IPS-NIHi11 (cell line): Measurements from ENCODE around the gene BAIAP2L2.

Source experiments
- DNase-seq: peaks from one replicate; pipeline ENCODE4 v3.0.0; 2012; ENCODE audit warnings: mixed read lengths, low spot score

The BAIAP2L2 gene

DNA sequence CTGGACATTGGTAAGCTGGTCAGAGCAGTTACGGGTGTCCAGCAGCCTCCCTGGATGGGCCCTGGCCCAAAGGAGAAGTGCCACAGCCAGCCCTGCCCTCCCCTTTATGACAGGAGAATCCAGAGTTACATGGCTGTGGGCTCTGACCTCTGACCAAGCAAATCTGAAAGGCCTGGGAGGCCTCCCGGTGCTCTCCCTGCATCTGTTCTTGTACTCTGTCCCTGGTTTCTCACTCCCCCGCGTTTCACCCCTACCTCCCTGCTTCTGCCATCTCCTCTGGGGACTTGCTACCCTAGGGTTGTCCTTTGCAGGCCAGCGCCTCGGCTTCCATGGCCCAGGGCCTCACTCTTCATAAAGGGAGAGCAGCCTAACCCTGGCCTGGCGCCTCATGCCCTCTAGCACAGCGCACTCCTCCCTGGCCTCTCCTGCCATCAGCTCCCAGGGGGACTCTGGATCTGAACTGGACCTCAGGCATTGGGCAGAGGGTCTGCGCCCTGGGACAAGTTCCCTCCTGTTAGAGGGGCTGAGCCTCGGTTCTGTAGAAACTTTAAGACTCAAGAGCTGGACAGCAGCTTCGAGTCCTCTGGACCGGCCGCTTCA, 42.6 kb downstream of the BAIAP2L2 start:
- DNase-seq, result no peak

DNA sequence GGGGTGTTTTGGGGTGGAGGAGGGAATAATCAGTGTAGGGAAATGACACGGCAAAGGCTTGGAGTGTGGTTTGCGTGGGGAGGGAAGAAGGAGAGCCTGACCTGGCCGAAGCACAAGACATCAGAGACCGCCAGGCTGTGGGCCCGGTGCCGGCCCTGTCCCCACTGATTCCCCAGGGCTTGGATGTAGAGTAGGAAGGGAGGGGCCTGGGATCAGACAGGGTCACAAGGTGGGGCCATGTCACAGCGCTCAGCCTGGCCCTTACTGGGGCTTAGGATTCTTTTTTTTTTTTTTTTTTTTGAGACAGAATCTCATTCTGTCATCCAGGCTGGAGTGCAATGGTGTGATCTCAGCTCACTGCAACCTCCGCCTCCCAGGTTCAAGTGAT, 43.5 kb downstream of the BAIAP2L2 start:
- DNase-seq, result no peak

DNA sequence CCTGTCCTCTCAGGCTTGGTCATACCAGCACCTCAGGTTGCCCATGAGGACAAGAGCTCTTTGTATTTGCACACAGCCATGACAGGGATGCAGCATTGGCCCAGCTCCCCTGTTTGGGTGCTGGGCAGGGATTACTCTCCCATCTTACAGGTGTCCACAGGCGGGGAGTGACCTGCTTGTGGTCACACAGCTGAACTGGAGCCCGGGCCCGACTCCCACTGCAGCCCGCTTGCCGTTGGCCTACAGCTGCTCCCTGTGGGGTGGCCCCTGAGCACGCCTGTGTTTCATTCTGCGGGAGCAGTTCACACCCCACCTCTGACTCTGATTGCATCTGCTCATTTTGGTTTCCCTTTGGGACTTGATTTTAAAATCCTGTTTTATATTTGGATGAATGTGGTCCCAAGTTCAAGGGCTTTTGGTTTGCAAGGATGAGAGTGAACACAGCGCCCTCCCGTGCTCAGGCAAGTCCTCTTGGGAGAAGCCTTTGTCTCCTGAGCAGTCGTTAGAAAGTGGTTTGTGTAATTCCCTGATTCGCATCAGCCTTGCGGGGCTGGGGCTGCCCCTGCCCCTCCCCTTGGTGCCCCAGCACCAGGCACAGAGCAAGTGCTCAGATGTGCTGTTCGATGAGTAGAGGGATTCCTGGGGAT, 44.0 kb downstream of the BAIAP2L2 start:
- DNase-seq, result no peak

DNA sequence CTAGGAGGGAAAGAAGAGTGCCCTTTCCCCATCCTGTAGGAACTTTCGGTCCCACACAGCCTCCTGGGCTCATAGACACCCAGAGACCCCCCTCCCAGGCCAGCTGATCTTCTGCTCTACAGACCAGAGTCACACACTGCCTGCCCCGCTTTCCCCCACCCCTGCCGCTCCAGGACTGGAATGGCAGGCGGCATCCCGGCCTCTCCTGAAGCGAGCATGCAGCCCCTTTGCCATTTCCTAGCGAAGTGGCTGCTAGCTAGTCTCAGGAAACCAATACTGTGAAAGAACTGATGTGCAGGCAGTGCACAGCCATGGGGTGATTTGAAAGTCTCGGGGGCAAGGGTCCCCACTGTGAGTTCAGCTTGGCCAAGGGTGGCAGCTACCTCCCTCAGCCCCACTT, 44.9 kb downstream of the BAIAP2L2 start:
- no peak for DNase-seq

DNA sequence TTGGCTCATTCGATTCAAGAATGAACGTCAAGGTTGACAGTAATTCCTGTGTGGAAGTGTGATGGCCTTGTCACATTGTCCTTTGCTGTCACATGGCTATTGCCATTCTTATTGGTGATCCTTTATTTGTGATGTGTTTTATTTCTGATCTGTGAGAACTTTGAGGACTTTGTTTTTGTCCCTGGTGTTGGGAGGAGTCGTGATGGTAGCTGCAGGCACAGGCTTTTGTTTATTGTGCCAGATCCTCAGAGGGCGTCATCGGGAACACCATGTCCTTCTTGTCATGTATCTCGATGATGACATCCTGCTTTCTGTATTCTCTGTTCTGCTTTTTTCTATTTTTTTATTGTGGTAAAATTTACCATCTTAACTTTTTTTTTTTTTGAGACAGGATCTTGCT, 47.7 kb downstream of the BAIAP2L2 start:
- no peak for DNase-seq

DNA sequence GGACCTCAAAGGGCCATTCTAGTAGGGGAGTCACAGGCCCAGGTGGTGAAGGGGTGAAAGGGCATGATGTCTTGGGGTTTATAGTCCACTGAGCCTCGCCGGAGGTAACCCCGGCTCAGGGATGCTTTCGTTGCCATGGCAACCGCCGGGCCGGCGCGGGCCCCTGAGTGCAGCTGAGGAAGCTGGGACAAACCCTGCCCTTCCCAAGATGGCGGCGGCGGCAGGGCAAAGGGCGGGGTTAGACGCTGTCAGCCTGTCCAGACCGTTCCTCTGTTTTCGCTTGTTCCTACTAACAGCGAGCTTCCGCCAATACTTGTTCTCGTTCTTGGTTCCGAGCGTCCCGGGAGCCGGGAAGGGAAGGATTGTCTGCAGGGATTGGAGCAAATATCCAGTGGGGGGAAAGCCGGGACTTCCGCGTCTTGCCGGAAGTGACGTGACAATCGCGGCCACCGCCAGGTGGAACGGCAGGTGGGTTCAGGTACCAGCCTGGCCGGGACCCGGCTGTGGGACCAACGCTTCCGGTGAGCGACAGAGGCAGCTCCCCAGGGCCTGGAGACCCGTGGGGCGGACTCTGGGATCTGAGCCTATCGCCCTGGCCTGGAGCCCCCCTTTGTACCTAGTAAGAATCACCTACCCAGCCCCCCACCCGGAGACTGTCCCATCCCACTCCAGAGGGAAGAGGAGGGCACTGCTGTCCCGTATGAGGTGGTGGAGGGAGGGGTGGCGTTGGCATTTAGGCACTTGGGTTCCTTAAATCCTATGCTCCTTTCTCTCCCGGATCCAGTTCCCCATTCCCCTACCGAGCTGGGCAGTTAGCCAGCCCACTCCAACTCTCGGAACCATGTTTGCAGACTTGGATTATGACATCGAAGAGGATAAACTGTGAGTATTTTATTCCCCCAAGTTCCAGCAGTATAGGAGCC, 53.3 kb downstream of the BAIAP2L2 start, which contains the start of gene PICK1:
PICK1 (plus strand) TSS at position 436 of the 923 bp plus-strand sequence; CDS start at position 842, 406 bp downstream.
- DNase-seq, result peak; percentile 98

DNA sequence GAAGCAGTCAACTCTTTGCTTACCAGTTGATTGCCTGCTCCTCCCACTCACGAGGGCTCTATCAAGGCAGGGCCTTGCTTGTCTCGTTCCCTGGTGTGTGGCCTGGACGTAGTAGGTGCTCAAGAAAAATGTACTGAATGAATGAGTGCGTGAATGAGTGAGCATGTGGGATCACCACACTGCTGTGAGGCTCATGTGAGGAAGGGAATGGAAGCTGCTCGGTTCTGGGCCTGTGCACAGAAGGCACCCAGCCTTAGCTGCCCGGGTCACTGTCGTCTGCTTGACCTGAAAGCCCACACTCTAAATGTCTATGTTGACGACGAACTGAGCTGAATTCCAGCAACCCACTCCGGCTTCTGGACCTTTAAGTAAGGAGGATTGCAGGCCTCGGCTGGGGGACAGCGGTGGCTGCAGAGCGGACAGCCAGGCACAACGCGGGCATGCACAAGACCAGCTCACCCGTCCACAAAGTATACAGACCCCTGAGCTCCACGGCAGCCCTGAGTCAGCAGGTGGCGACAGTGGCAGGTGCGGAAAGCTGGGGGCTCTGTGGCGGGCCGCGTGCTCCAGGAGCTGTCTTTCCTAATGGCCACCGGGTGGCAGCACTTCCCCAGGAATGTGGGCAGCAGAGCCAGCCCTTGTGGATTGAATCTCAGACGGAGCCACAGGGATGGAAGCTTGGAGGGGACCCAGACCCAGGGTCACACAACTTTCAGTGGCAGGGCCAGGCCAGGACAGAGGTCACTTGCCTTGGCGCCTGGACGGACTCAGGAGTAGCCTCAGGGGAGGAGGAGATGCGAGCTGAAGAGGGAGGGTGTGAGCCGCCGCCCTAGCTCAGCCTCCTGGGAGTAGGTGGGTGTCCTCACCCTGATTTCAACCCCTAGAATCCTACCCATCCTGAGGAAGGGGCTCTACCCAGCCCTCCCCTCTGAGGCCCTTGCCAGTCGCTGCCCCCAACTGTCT, 58.3 kb downstream of the BAIAP2L2 start:
- DNase-seq, result peak; percentile 94

DNA sequence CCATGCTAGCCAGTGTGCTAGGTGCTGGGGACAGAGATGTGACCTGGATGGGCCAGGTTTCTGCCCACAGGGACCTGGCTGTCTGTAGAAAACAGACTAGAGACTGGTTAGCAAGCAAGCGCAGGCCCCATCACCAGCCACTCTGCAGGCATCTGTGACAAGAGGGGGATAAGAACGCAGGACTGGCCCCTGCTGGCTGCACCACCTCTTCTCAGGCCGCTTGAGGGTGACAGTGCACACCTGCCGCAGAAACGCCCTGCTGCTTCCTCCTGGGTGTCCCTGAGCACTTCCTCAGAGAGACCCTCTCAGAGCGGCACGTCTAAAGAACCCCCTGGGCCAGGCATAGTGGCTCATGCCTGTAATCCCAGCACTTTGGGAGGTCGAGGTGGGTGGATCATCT, 59.2 kb downstream of the BAIAP2L2 start:
- no peak for DNase-seq

DNA sequence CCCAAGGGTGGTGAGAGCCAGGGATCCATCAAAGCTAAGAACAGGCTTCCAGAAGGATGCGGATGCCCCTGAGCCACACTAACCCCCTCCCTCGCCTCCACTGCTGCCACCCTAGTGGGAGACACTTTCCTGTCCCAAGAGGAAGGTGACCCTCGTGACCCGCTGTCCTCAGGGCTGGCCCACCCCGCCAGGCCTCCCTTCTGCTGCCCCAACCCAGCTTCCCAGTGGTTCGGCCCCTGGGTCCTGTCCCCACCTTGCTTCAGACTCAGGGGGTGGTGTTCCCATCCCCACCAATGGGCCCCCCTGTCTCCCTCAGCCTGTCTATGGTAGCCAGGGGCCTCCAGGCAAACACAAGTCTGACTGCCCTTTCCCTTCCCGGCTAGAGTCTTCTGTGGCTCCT, 59.8 kb downstream of the BAIAP2L2 start:
- no peak for DNase-seq

DNA sequence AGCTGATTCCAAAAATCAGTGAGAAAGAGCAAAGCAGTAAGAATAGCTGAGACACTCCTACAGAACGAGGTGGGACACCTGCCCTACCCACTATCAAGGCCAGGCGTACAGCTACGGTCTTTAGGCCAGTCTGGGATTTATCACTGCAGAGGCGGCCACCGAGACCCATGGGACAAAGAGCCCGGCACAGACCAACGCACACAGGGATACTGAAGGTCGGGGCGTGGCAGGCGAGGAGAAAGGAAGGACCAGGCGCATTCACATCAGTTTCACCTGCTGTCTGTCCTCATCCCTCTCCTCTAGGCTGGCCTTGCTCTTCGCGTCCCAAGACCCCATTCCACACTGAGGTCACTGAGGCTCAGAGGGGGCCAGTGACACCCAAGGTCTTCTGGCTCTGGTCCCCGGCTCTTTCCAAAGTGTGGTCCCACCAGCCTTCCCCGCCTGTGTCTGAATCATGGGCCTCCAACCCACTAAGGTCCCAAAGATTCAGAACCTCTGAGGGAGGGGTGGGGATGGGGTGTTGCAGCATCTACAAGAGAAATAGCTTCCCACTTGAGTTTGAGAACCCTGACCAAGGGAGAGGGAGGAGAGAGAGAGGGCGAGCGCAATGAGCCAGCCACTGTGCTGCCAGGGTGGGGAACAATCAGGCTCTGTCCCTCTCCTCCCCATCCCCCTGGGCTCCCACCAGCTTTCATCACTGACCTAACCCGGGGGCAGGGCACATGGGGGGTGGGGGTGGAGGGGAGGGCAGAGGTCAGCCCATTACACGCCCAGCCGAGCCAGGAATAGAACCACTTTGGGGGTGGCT, 60.5 kb downstream of the BAIAP2L2 start:
- DNase-seq, result no peak

DNA sequence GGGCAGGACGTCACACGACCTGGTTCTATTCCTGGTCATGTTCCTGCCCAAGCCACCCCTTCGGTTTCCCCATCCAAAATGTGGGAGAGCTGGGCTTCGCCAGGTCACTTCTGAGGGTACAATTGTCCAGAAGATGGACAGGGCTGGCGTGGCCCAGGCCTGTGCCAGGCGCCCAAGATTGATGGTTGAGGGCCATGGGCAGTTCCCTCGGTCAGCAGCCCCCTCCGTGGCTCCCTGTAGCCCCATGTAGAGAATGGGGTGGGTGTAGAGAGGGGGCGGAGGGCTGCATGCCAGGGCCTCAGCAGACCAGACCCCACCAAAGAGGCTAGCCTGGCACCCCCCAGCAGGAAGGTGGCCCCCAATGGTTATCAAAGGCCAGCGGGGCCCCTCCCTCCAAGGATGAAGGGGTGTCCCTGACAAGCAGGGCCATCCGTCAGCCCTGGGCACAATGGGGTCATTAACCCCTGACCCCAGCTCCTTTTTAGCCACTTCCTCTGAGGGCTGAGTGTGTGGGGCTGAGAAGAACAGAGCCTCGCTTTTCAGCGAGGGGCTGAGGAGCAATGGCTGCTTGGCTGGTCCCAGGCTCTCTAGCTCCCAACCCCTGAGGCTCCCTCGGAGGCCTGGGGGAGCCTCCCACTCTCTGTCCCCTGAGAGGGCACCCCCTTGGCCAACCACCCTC, 64.3 kb downstream of the BAIAP2L2 start:
- DNase-seq, result no peak

DNA sequence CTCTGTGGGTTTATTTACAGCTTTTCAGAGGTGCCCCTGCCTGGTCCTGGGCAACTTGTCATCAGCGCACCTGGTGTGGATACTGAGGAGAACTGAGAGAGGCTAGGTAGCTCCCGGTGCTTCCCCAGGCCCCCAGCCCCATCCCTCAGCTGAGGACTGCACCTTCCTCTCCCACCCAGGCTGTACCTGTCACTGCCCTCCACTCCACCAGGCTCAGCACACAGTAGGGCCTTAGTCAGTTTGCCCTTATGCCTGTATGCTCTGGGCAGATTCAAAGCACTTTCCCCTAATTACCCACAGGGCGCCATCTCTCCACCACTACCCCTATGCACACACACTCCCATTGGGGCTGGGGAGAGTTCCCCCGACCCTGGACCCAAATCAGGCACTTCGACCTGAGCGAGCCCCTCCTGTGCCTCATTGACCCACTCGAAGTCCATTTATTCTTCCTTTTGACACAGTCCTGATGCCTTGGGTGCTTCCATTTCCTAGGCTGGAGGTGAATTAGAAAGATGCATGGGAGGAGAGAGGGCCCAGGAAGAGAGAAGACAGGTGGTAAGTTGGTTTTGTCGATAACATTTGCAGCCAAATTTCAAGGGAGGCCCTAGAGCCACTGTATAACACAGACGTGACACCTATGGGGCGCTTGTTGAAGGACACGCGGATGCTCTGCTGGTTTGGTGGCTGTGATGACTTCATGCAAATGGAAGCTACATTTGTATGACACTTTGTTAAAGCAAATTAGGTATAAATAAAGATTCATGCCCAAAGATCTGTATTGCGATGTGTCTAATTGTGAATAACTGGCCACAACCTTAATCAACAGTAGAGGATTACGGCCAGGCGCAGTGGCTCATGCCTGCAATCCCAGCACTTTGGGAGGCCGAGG, 67.1 kb downstream of the BAIAP2L2 start:
- DNase-seq, result no peak

DNA sequence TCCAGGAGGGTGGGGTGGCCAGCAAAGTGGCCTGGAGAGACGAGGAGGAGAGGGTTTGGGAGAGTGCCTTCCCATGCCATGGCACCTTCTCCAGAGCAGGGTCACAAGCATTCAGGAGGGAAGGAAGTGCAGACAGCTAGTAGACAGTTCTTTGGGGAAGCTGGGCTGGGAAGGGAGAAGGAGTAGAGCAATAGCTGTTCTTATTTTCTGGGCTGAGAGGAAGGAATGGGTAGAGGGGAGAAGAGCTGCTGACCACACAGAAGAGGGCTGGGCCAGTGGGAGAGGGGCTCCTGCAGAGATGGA, 68.0 kb downstream of the BAIAP2L2 start:
- DNase-seq, result no peak

DNA sequence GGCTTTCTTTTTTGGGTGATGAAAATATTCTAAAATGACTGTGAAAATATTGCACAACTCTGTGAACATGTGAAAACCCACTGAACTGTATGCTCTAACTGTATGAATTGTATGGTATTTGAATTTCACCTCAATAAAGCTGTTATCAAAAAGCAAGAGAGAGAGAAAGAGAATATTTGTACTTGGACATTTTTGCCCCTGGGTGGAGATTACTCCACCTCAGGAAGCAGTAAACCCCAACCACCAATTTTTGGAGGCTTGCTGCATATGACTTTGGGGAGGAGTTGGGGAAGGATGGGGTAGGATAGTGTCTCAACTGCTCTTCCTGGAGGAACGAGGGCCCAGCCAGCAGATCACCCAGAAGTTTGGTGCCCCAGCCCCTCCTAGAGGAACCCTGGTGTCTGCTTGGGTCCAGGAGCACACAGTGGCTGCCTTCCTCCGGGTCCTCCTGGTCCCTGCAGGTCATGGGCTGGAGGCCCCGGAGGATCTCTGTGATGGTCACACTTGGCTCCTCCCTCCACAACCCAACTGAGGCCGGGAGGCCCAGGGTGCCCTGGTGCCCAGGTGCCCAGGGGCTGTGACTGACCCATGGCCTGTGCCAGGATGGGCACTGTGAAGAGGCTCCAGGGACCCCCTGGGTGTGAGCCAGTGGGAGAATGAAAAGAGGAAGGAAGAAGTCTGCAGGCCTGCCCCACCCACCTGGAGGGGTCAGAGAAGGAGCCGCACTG, 68.6 kb downstream of the BAIAP2L2 start:
- no peak for DNase-seq

DNA sequence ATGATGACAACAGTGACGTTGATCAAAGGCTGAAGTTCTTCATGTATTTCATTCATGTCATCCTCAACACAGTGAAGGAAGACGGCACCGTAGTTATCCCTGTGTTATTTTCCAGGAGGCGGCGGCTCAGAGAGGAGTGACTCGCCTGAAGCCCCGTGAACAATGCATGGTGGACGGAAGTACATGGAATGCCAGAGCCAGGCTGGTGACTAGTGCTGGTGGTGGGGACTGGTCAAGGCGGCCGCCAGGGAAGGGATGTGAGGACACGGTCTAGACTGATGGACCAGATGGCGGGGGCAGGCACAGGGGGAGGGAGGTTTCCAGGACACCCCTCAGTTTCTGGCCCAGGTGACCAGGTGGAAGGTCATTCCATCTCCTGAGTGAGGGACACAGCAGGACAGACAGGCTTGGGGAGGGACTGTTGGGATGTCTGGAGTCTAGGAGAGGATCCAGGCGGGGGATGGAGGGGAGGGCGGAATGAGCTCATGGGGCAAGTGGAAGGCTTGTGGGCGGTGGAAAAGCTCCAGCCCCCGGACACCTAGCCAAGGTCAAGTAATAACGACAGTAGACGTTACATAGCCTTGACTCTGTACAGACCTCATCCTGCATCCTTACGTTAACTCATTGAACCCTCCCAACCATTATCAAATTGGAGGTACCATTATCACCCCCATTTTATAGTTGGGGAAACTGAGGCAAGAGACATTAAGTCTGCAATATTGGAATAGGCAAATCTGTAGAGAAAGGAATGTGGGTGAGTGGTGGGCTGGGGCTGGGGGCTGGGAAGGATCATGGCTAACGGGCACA, 69.3 kb downstream of the BAIAP2L2 start:
- DNase-seq, result no peak

DNA sequence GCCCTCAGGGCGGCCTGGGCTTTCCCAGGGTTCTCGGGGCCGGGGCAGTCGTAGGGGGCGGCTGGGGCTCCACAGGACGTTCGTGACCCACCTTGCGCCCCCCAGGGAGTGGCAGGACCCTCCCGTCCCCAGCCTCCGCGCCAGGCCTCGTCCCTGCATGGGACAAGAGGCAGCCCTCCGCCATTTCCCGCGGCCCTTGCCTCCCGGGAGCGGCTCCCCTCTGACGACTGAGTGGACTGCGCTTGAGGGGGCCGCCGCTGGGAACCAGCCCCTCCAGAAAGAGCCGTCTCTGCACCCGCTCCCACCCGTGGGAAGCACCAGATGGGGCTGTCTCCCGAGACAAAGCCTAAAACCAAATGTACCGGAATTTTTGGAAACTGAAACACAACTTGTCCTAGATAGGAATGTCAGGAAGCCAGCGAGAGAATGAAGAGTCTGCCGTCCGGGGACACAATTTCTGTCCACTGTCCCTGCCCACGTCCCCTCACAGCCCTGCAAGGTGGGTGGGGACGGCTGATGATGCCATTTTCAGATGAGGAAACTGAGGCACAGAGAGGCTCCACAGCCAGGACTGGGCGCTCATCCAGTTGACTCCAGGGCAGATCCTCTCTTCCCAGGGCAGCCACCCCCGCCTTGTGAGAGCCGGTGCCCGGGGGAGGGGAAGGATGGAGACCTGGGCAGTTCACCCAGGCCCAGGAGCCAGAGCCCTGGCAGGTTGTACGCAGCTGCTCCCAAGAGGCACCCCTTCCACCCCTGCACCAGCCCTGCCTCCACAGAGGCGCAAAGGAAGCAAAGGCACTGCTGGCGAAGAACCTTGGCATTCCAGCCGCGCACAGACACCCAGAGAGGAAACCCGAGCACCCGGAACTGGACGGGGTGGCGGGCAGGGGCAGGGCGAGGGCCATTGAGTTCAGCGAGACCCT, 71.3 kb downstream of the BAIAP2L2 start:
- DNase-seq, result no peak

DNA sequence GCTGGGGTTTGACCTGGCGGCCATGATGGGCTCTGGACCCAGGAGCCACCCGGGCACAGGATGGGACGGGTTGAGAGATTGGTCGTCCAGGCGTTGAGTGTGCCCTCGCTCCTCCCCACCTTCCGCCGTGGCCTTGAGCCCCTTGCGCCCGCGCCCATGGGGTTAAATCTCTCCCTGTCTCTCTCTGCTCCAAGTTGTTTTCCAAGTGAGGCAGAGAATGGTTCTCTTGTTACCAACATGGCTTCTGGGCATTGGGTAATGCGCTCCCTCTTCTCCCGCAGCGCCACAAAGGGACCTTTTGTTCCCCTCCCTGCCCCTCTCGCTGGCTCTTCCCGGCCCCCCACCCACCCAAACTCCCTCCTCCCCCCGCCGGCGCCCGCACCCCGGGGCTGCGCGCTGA, 72.1 kb downstream of the BAIAP2L2 start:
- no peak for DNase-seq
